Measurements from ENCODE around the gene TTC28. TPM values are rescaled to one million over a fixed set of nuclear protein-coding genes. Genes with fewer than 3 reads are reported as not detected.
"Not testable (repeated sequence)": the region's sequence is repeated elsewhere in the genome, so short reads cannot be mapped to it uniquely, and the experiment has no call there.

Gene TTC28
- total RNA-seq, 1 donor from 2014 or later = 23.2 TPM

DNA sequence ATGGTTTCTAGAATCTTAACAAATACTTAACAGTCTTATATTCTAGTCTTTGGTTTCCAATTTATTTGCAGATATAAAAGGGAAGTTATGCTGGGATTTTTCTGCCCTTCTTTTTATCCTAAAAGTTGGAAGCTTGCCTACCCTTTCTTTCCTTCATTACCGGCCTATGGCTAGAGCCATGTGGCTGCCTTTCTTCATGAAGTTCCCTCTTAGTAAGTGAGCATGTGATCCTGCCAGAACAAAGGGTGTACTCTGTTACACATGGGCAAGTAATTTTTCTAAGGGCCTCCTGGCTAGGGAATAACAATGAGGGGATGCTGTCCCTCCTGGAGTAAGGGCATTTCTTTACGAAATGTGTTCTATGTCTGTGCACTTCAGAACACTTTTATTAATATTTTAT is 508.5 kb downstream of the TTC28 start:
- Histone ChIP-seq H3K27ac (ENCODE audit: low read depth, low read length) (no peak overlapping the region), H3K4me2 (ENCODE audit: low read length) (no peak overlapping the region), H2AFZ (ENCODE audit: low read depth, low read length) (no peak overlapping the region), H4K20me1 (ENCODE audit: insufficient read depth, low read length) (no peaks in the 10 kb centered on the region), H3K27me3 (ENCODE audit: insufficient read depth, low read length) (no peaks in the 10 kb centered on the region), H3K79me2 (ENCODE audit: insufficient read depth, low read length) (no peaks in the 10 kb centered on the region), H3K4me3 (ENCODE audit: insufficient read depth, low read depth, low read length) (no peak overlapping the region), H3K9me3 (ENCODE audit: insufficient read depth, low read depth, low read length) (no peaks in the 10 kb centered on the region), H3K36me3 (ENCODE audit: insufficient read depth, low read length) (no peaks in the 10 kb centered on the region), H3K4me1 (ENCODE audit: insufficient read depth, low read length) (no peaks in the 10 kb centered on the region), H3K9ac (ENCODE audit: low read length) (no peak overlapping the region)
- Mint-ChIP-seq H3K9me3 (ENCODE audit: unreplicated experiment) (peaks cover 5% of the 10 kb centered on the region), H3K27me3 (ENCODE audit: low read depth, unreplicated experiment) (no peaks in the 10 kb centered on the region), H3K4me3 (ENCODE audit: unreplicated experiment) (no peak overlapping the region), H3K36me3 (ENCODE audit: low read depth, unreplicated experiment) (peaks cover 7% of the 10 kb centered on the region), H3K4me1 (ENCODE audit: low read depth, unreplicated experiment) (peaks cover 5% of the 10 kb centered on the region), H3K27ac (ENCODE audit: unreplicated experiment) (no peak overlapping the region)
- peak; percentile 41 for DNase-seq (ENCODE audit: low read depth)
- TF ChIP-seq, protein P1, sequence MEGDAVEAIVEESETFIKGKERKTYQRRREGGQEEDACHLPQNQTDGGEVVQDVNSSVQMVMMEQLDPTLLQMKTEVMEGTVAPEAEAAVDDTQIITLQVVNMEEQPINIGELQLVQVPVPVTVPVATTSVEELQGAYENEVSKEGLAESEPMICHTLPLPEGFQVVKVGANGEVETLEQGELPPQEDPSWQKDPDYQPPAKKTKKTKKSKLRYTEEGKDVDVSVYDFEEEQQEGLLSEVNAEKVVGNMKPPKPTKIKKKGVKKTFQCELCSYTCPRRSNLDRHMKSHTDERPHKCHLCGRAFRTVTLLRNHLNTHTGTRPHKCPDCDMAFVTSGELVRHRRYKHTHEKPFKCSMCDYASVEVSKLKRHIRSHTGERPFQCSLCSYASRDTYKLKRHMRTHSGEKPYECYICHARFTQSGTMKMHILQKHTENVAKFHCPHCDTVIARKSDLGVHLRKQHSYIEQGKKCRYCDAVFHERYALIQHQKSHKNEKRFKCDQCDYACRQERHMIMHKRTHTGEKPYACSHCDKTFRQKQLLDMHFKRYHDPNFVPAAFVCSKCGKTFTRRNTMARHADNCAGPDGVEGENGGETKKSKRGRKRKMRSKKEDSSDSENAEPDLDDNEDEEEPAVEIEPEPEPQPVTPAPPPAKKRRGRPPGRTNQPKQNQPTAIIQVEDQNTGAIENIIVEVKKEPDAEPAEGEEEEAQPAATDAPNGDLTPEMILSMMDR (IDR thresholded peaks at IDR 0.05; ENCODE audit: insufficient read depth, low read depth, low read length) = no peak
- no peak for TF ChIP-seq EZH2 (IDR thresholded peaks at IDR 0.05; ENCODE audit: insufficient read depth, low read length)
- no peak for FAIRE-seq

DNA sequence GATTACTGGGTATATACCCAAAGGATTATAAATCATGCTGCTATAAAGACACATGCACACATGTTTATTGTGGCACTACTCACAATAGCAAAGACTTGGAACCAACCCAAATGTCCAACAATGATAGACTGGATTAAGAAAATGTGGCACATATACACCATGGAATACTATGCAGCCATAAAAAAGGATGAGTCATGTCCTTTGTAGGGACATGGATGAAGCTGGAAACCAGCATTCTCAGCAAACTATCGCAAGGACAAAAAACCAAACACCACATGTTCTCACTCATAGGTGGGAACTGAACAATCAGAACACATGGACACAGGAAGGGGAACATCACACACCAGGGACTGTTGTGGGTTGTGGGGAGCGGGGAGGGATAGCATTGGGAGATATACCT is 510.3 kb downstream of the TTC28 start:
- H3K9ac ChIP-seq (ENCODE audit: low read length); H3K4me3 ChIP-seq (ENCODE audit: insufficient read depth, low read depth, low read length); H3K9me3 Mint-ChIP-seq (ENCODE audit: unreplicated experiment); H3K36me3 ChIP-seq (ENCODE audit: insufficient read depth, low read length); H3K27ac Mint-ChIP-seq (ENCODE audit: unreplicated experiment); H3K4me2 ChIP-seq (ENCODE audit: low read length); H3K36me3 Mint-ChIP-seq (ENCODE audit: low read depth, unreplicated experiment); H4K20me1 ChIP-seq (ENCODE audit: insufficient read depth, low read length); H3K4me3 Mint-ChIP-seq (ENCODE audit: unreplicated experiment); H3K79me2 ChIP-seq (ENCODE audit: insufficient read depth, low read length); FAIRE-seq; H3K9me3 ChIP-seq (ENCODE audit: insufficient read depth, low read depth, low read length); H2AFZ ChIP-seq (ENCODE audit: low read depth, low read length); DNase-seq (ENCODE audit: low read depth); H3K27me3 ChIP-seq (ENCODE audit: insufficient read depth, low read length); H3K27ac ChIP-seq (ENCODE audit: low read depth, low read length); H3K4me1 ChIP-seq (ENCODE audit: insufficient read depth, low read length); H3K27me3 Mint-ChIP-seq (ENCODE audit: low read depth, unreplicated experiment); H3K4me1 Mint-ChIP-seq (ENCODE audit: low read depth, unreplicated experiment): not testable (repeated sequence)

DNA sequence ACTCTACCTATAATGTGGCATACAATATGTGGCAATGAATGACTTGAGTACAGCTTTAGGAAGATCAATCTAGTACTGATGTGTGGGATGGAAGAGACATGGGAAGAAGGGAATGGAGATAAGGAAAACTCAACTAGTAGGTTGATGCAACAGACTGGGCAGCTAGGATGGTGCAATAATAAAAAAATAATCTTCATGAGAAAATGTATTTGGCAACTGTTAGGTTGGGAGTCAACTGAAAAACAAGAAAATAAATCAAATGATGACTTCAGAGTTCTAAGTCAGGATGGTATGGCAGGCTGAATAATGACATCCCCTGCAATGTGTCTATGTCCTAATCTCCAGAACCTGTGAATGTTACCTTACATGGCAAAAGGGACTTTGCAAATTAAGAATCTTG is 523.8 kb downstream of the TTC28 start:
- Histone ChIP-seq H3K4me2 (ENCODE audit: low read length) (no peak overlapping the region), H2AFZ (ENCODE audit: low read depth, low read length) (no peak overlapping the region), H3K4me1 (ENCODE audit: insufficient read depth, low read length) (no peaks in the 10 kb centered on the region), H3K9me3 (ENCODE audit: insufficient read depth, low read depth, low read length) (no peaks in the 10 kb centered on the region), H3K9ac (ENCODE audit: low read length) (no peak overlapping the region), H3K27me3 (ENCODE audit: insufficient read depth, low read length) (no peaks in the 10 kb centered on the region), H3K36me3 (ENCODE audit: insufficient read depth, low read length) (no peaks in the 10 kb centered on the region), H3K4me3 (ENCODE audit: insufficient read depth, low read depth, low read length) (no peak overlapping the region), H3K27ac (ENCODE audit: low read depth, low read length) (no peak overlapping the region), H4K20me1 (ENCODE audit: insufficient read depth, low read length) (no peaks in the 10 kb centered on the region), H3K79me2 (ENCODE audit: insufficient read depth, low read length) (no peaks in the 10 kb centered on the region)
- Mint-ChIP-seq H3K27ac (ENCODE audit: unreplicated experiment) (no peak overlapping the region), H3K4me3 (ENCODE audit: unreplicated experiment) (no peak overlapping the region), H3K36me3 (ENCODE audit: low read depth, unreplicated experiment) (peaks cover 2% of the 10 kb centered on the region), H3K9me3 (ENCODE audit: unreplicated experiment) (peaks cover 8% of the 10 kb centered on the region), H3K27me3 (ENCODE audit: low read depth, unreplicated experiment) (no peaks in the 10 kb centered on the region), H3K4me1 (ENCODE audit: low read depth, unreplicated experiment) (peaks cover 3% of the 10 kb centered on the region)
- DNase-seq (ENCODE audit: low read depth) = no peak
- no peak for FAIRE-seq
- TF ChIP-seq EZH2 (IDR thresholded peaks at IDR 0.05; ENCODE audit: insufficient read depth, low read length) = no peak
- TF ChIP-seq, protein P1 (IDR thresholded peaks at IDR 0.05; ENCODE audit: insufficient read depth, low read depth, low read length) = no peak
